HepG2 (cell line): ENCODE data around the gene ZIC4. TPM values are rescaled to one million over a fixed set of nuclear protein-coding genes. Genes with fewer than 3 reads are reported as not detected.

Experiments used
- ATAC-seq: fragments of 200-7000 bp; cut with Tn5 transposase; 3 replicates; pipeline ENCODE4 v1.9.1; 2020; ENCODE audit warnings: mild to moderate bottlenecking, moderate library complexity
- BruUV-seq: library from RNA; stranded (reverse); fragments of 400-500 nt; replicated peaks from 2 replicates; lab custom pipeline; 2021; lab: Mats Ljungman, UMichigan
- CTCF ChIA-PET: fragments of 300-600 bp; formaldehyde crosslinking; extraction: SDS; loops from one replicate; lab custom pipeline; 2021; ENCODE audit warnings: low total read pairs, inconsistent platforms, low intra/inter-chr PET ratio; lab: Yijun Ruan, JAX
- POLR2A ChIA-PET: fragments of 350-600 bp; sonication (Branson Sonifier 250); formaldehyde crosslinking; loops from one replicate; lab custom pipeline; 2020; ENCODE audit warnings: antibody characterized with exemption, inconsistent platforms; lab: Yijun Ruan, JAX
- DNase-seq: peaks from one replicate; pipeline ENCODE4 v3.0.0-alpha.2; 2015; ENCODE audit warnings: low spot score
- FAIRE-seq: peaks from 3 replicates; lab custom pipeline; 2011; peaks lifted over from hg19 to GRCh38; lab: Jason Lieb, UNC
- H2AFZ ChIP-seq: one replicate; pipeline ENCODE4 v1.6.1; 2011; ENCODE audit warnings: low read length, inconsistent platforms
- H3K27ac ChIP-seq: fragments of 300-600 bp; 3 replicates; pipeline ENCODE4 v1.8.0; 2011; ENCODE audit warnings: mixed run types, mild to moderate bottlenecking, mixed read lengths, low read length, inconsistent platforms; ENCODE audit not compliant: insufficient read depth; ENCODE audit errors: extremely low read length
- H3K27me3 ChIP-seq, 2 experiments: fragments of 200-600 bp in 1 of 2; 2 replicates in 1 of 2; 3 replicates in 1 of 2; pipeline versions ENCODE4 v1.6.0 to v1.8.0; 2011; ENCODE audit warnings: low read length in 2 of 2, mild to moderate bottlenecking in 2 of 2, moderate library complexity in 2 of 2, inconsistent platforms in 1 of 2; ENCODE audit not compliant: insufficient read depth in 2 of 2, control insufficient read depth in 1 of 2
- H3K36me3 ChIP-seq, 2 experiments: fragments of 200-600 bp in 1 of 2; replicated peaks in 1 of 2; 2 replicates in 1 of 2; 3 replicates in 1 of 2; pipeline versions ENCODE4 v1.5.1 to v1.8.0; 2011; ENCODE audit warnings: low read length in 2 of 2, inconsistent platforms in 1 of 2; ENCODE audit not compliant: insufficient read depth in 2 of 2, control insufficient read depth in 1 of 2
- H3K4me1 ChIP-seq: 2 replicates; pipeline ENCODE4 v1.5.1; 2012; ENCODE audit warnings: low read length, inconsistent platforms; ENCODE audit not compliant: insufficient read depth
- H3K4me2 ChIP-seq: 2 replicates; pipeline ENCODE4 v1.6.0; 2011; ENCODE audit warnings: low read depth, low read length, inconsistent platforms
- H3K4me3 ChIP-seq, 3 experiments: fragments of 200-600 bp in 1 of 3; sonication (generic), shearing (Covaris generic) in 1 of 3; replicated peaks in 1 of 3; 2 replicates each; pipeline ENCODE4 v1.5.1; 2011 to 2016; ENCODE audit warnings: low read length in 3 of 3, inconsistent platforms in 2 of 3, low read depth in 2 of 3, mild to moderate bottlenecking in 2 of 3, control low read depth in 1 of 3, mixed read lengths in 1 of 3; ENCODE audit not compliant: insufficient read depth in 1 of 3
- H3K79me2 ChIP-seq: one replicate; pipeline ENCODE4 v1.6.1; 2011; ENCODE audit warnings: low read length, inconsistent platforms; ENCODE audit not compliant: insufficient read depth
- H3K9ac ChIP-seq: 2 replicates; pipeline ENCODE4 v1.6.0; 2011; ENCODE audit warnings: mild to moderate bottlenecking, low read depth, low read length, inconsistent platforms; ENCODE audit not compliant: insufficient read depth
- H3K9me3 ChIP-seq: 2 replicates; pipeline ENCODE4 v1.5.1; 2012; ENCODE audit warnings: mild to moderate bottlenecking, low read length
- H4K20me1 ChIP-seq: 2 replicates; pipeline ENCODE4 v1.6.0; 2011; ENCODE audit warnings: inconsistent platforms, mild to moderate bottlenecking, low read length, moderate library complexity; ENCODE audit not compliant: insufficient read depth
- CBX5 ChIP-seq: sonication (generic); formaldehyde crosslinking; IDR thresholded peaks from 2 replicates; pipeline ENCODE4 v1.4.0; 2020; ENCODE audit warnings: missing genetic modification reagents, borderline replicate concordance
- MAX ChIP-seq: IDR thresholded peaks from 2 replicates; pipeline ENCODE4 v1.6.1; 2012; ENCODE audit warnings: inconsistent platforms
- NFIC ChIP-seq: IDR thresholded peaks from 2 replicates; pipeline ENCODE4 v1.6.1; 2012; ENCODE audit warnings: mild to moderate bottlenecking, low read length, inconsistent platforms
- PREB ChIP-seq: sonication (generic); formaldehyde crosslinking; IDR thresholded peaks from 2 replicates; pipeline ENCODE4 v1.4.0; 2020; ENCODE audit warnings: missing genetic modification reagents
- RERE ChIP-seq: IDR thresholded peaks from 2 replicates; pipeline ENCODE4 v1.6.1; 2016; ENCODE audit warnings: low read depth, missing genetic modification reagents, missing compliant biosample characterization
- RFX3 ChIP-seq: IDR thresholded peaks from 2 replicates; pipeline ENCODE4 v1.6.1; 2016; ENCODE audit warnings: missing biosample characterization, missing genetic modification reagents
- U2AF2 ChIP-seq: fragments of 200-400 bp; formaldehyde crosslinking; IDR thresholded peaks from 2 replicates; pipeline ENCODE4 v1.6.1; 2017; ENCODE audit warnings: low read depth, mild to moderate bottlenecking, low read length
- ZKSCAN1 ChIP-seq: fragments of 150-350 bp; IDR thresholded peaks from 2 replicates; pipeline ENCODE4 v1.6.1; 2014; ENCODE audit warnings: low read length
- ZNF407 ChIP-seq: sonication (generic); formaldehyde crosslinking; IDR thresholded peaks from one replicate; pipeline ENCODE4 v1.5.1; 2020; ENCODE audit warnings: mild to moderate bottlenecking, missing genetic modification reagents; ENCODE audit errors: not compliant biosample characterization
- ZNF777 ChIP-seq: sonication (generic); formaldehyde crosslinking; IDR thresholded peaks from 2 replicates; pipeline ENCODE4 v1.4.0; 2020; ENCODE audit warnings: missing genetic modification reagents
- WGBS: methylation state at CpG from one replicate; pipeline ENCODE4 v1.1.6; 2017; ENCODE audit warnings: low lambda C conversion rate; 5-methylcytosine and 5-hydroxymethylcytosine counted together
- in situ Hi-C: cut with HindIII; loops from 2 replicates; pipeline ENCODE4 v1.10.0; 2017; ENCODE audit warnings: low pct_unique_long_range_greater_than_20kb; ENCODE audit not compliant: extremely low pct_ligation_motif_present
- intact Hi-C: fragments of 100-400 bp; cut with micrococcal nuclease; formaldehyde crosslinking; loops from one replicate; pipeline ENCODE4 v1.10.0; 2022; ENCODE audit not compliant: unreplicated experiment
- polyA plus RNA-seq, 8 experiments: library from polyadenylated mRNA; depleted of rRNA in 3 of 8; stranded (reverse) in 7 of 8; unstranded in 1 of 8; fragments of >200 nt; fragmentation: Illumina TruSeq in 4 of 8; extraction: Trizol in 4 of 8; gene quantifications; 2 replicates each; pipeline versions ENCODE4 v1.2.1 to v1.2.3, GENCODE V29; 2011 to 2016; ENCODE audit warnings: low read depth in 4 of 8, missing spikeins in 1 of 8, mixed read lengths in 1 of 8; ENCODE audit not compliant: insufficient read depth in 1 of 8
- total RNA-seq, 5 experiments: library from RNA; depleted of rRNA; stranded (reverse); fragments of >200 nt; fragmentation: Illumina TruSeq; extraction: Trizol; gene quantifications; 2 replicates each; pipeline ENCODE4 v1.2.3, GENCODE V29; 2016; ENCODE audit warnings: low read depth in 1 of 5

The ZIC4 gene
- total and polyA plus RNA-seq, 2 of the 13 experiments (the other 11 are each of a cell fraction or from before 2014, with no cell fraction given), result not detected

- BruUV-seq, result no TSS peak
- FAIRE-seq (no peak), ATAC-seq (no peak), DNase-seq (no peak)
- ChIA-PET POLR2A (no interaction called here), CTCF (no interaction called here)
- Histone ChIP-seq H3K9ac (no peak overlapping the region), H3K4me1 (peaks cover 18% of the 10 kb centered on the region), H3K27ac (no peak overlapping the region), H3K36me3 (no peaks in the 10 kb centered on the region), H3K9me3 (no peaks in the 10 kb centered on the region), H3K4me3 (no peak overlapping the region), H3K4me2 (no peak overlapping the region), H2AFZ (no peak overlapping the region), H4K20me1 (no peaks in the 10 kb centered on the region), H3K79me2 (no peaks in the 10 kb centered on the region), H3K27me3 (peaks cover 0 to 12% of the 10 kb centered on the region in 2 experiments; a peak in 2 of 5 replicates)
- intact Hi-C loops (no loop called here), in situ Hi-C loops (no loop called here)
- WGBS, result 53% methylated on average over 7 of the region's 7 CpGs
- TF ChIP-seq NFIC (no peak), MAX (no peak), U2AF2 (no peak), RERE (CRISPR knock-in tag) (no peak), ZNF407 (CRISPR knock-in tag) (no peak), PREB (no peak), ZNF777 (CRISPR knock-in tag) (no peak), CBX5 (CRISPR knock-in tag) (no peak), ZKSCAN1 (no peak), RFX3 (CRISPR knock-in tag) (no peak)
Observed at GRCh38 chr3:147371771-147372340, 34.5 kb downstream of the ZIC4 start.
